Measurements from ENCODE around the gene MET. TPM values are rescaled to one million over a fixed set of nuclear protein-coding genes. Genes with fewer than 3 reads are reported as not detected.

Gene MET
- total RNA-seq, 1 experiment from 2014 or later: 200 TPM

DNA sequence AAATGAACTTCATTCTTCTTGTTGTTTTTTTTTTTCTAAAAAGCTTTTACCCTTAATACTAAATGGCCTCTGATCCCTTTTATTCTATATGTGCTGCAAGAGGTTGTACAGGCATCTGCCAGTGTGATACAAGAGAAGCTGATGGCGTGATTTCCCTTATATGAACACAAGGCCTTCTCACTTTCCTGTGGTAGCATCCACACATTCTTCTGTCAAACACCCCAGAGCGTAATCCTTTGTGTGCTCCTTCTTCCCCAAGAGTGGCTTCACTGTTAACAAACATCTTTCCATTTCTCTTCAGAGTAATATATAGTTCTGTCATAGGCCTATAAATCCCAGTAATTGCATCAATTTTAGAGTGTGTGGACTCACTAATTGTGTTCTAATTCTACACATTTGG, 104.0 kb downstream of the MET start (continued):
- TF ChIP-seq CEBPB (IDR thresholded peaks at IDR 0.05; ENCODE audit: low read depth) (no peak), SRF (IDR thresholded peaks at IDR 0.05; ENCODE audit: low read depth) (no peak; the same call in 1 of the 2 replicates), CBX3 (IDR thresholded peaks at IDR 0.05; ENCODE audit: low read depth) (no peak), EZH2 (IDR thresholded peaks at IDR 0.05) (no peak), FOSL1 (IDR thresholded peaks at IDR 0.05; ENCODE audit: low read depth) (no peak), ZFX (IDR thresholded peaks at IDR 0.05) (no peak), MAX (IDR thresholded peaks at IDR 0.05) (no peak), EZH2phosphoT487 (IDR thresholded peaks at IDR 0.05; ENCODE audit: borderline replicate concordance) (no peak)
- TF ChIP-seq, protein P1, sequence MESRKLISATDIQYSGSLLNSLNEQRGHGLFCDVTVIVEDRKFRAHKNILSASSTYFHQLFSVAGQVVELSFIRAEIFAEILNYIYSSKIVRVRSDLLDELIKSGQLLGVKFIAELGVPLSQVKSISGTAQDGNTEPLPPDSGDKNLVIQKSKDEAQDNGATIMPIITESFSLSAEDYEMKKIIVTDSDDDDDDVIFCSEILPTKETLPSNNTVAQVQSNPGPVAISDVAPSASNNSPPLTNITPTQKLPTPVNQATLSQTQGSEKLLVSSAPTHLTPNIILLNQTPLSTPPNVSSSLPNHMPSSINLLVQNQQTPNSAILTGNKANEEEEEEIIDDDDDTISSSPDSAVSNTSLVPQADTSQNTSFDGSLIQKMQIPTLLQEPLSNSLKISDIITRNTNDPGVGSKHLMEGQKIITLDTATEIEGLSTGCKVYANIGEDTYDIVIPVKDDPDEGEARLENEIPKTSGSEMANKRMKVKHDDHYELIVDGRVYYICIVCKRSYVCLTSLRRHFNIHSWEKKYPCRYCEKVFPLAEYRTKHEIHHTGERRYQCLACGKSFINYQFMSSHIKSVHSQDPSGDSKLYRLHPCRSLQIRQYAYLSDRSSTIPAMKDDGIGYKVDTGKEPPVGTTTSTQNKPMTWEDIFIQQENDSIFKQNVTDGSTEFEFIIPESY (IDR thresholded peaks at IDR 0.05; ENCODE audit: extremely low read depth, insufficient replicate concordance, low read length): no peak

- Histone ChIP-seq H3K4me1 (ENCODE audit: control insufficient read depth in 1 of 2, insufficient read depth in 2 of 2, low read length in 2 of 2) (peaks cover 90 to 100% of the 10 kb centered on the region in 2 experiments), H4K20me1 (ENCODE audit: insufficient read depth) (no peaks in the 10 kb centered on the region), H3K9ac (ENCODE audit: low read length) (peak overlapping the region; percentile 66), H3K27ac (ENCODE audit: low read depth, low read length) (peak overlapping the region; percentile 97), H3K4me2 (ENCODE audit: low read length) (peak overlapping the region; percentile 70), H3K9me3 (ENCODE audit: control insufficient read depth in 1 of 2, insufficient read depth in 1 of 2, low read depth in 1 of 2, low read length in 2 of 2) (no peaks in the 10 kb centered on the region), H3K79me2 (ENCODE audit: insufficient read depth, low read length) (peaks cover 72% of the 10 kb centered on the region), H2AFZ (ENCODE audit: low read depth, low read length, poor library complexity, severe bottlenecking) (no peak overlapping the region), H3K9me2 (ENCODE audit: insufficient read depth) (no peaks in the 10 kb centered on the region), H3K27me3 (ENCODE audit: insufficient read depth, low read length) (no peaks in the 10 kb centered on the region), H3K4me3 (replicated peaks in 1 of 2; ENCODE audit: low read depth in 1 of 2, low read length in 2 of 2) (peak overlapping the region in 1 of 2 experiments; percentile 20; a peak in 1 of 4 replicates), H3K36me3 (ENCODE audit: control insufficient read depth in 1 of 2, insufficient read depth in 2 of 2, low read length in 2 of 2) (peaks cover 13 to 71% of the 10 kb centered on the region in 2 experiments)
- intact Hi-C loops (cut with micrococcal nuclease): loop anchor here (1.0 to 10.0 kb wide), 4 partner anchors 25 to 102 kb away; partner anchors contain the start of gene MET
- peak; percentile 97 for DNase-seq (ENCODE audit: low read depth, low spot score)
- BruUV-seq (replicated peaks): no TSS peak
- POLR2A ChIA-PET: interaction anchor here (0.8 to 1.5 kb wide), 2 partner anchors 59 to 89 kb away, joined by 4 to 5 read pairs; no protein-coding TSS in a partner anchor
- peak; percentile 73 for ATAC-seq
- CTCF ChIA-PET: interaction anchor here (1.1 kb wide), 2 partner anchors 10 to 105 kb away, joined by 3 read pairs; partner anchors contain the start of gene MET
- RAD21 ChIA-PET (ENCODE audit: low non-redundant PET in 1 of 2, low total read pairs in 2 of 2, uncharacterized antibody in 2 of 2, unreplicated experiment in 2 of 2): interaction anchor here in 1 of 2 experiments (1.5 kb wide), 1 partner anchor 105 kb away, joined by 4 read pairs; the partner anchor contains the start of gene MET
- TF ChIP-seq CTCF (IDR thresholded peaks at IDR 0.05 in 2 of 3, conservative IDR thresholded peaks at IDR 0.05 in 1 of 3; ENCODE audit: borderline replicate concordance in 1 of 3, insufficient read depth in 1 of 3, low read depth in 2 of 3, low read length in 2 of 3) (no peak), FOSL1 (IDR thresholded peaks at IDR 0.05; ENCODE audit: low read depth) (peak; percentile 97), MAX (IDR thresholded peaks at IDR 0.05) (peak; percentile 77), EGR1 (IDR thresholded peaks at IDR 0.05; ENCODE audit: low read depth) (peak; percentile 46; the same call in 1 of the 2 replicates), ZNF274 (IDR thresholded peaks at IDR 0.05; ENCODE audit: low read depth, low read length) (no peak), EZH2phosphoT487 (IDR thresholded peaks at IDR 0.05; ENCODE audit: borderline replicate concordance) (no peak), YY1 (IDR thresholded peaks at IDR 0.05; ENCODE audit: extremely low read depth, insufficient replicate concordance, low read depth, low read length) (peak; percentile 24), SP1 (IDR thresholded peaks at IDR 0.05; ENCODE audit: low read depth) (peak; percentile 99), POLR2A (IDR thresholded peaks at IDR 0.05; ENCODE audit: borderline replicate concordance, extremely low read depth, insufficient read depth, insufficient read length) (no peak)
- TF ChIP-seq, protein P1 (IDR thresholded peaks at IDR 0.05; ENCODE audit: extremely low read depth, insufficient replicate concordance, low read length): peak; percentile 79
- TF ChIP-seq, protein P2, sequence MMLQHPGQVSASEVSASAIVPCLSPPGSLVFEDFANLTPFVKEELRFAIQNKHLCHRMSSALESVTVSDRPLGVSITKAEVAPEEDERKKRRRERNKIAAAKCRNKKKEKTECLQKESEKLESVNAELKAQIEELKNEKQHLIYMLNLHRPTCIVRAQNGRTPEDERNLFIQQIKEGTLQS (IDR thresholded peaks at IDR 0.05): peak; percentile 21; the same call in 1 of the 2 replicates
Measured at GRCh38 chr7:116776610-116777289, 104.8 kb downstream of the MET start.

Measured in HCT116 (cell line).